ENCODE measurements around the gene APLF.

DNA sequence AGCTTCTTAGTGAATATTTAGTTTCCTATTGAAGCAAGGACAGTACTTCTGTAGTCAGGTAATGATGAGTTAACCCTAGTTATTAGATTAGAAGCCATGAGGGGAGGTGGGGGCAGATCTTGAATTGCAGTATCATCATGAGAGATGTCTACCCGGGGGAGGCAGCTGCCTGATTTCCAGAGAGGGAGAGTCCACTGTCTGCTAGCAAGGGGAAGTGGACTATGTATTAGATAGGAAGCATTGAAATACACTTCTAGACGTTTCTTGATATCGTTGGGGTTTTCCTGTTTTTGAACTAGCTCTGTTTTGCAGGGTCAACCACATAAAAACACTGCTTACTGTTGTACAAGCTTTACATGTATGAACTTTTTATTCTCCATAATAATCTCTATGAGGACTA, 38.8 kb downstream of the APLF start:
- TF ChIP-seq EP300 (IDR thresholded peaks at IDR 0.05) (no peak), MAZ (IDR thresholded peaks at IDR 0.05; ENCODE audit: borderline replicate concordance, low read depth, low read length) (no peak), RFX5 (IDR thresholded peaks at IDR 0.05) (no peak), KDM5A (IDR thresholded peaks at IDR 0.05) (no peak), CHD2 (IDR thresholded peaks at IDR 0.05; ENCODE audit: low read length, partially characterized antibody) (no peak), POLR2A (IDR thresholded peaks at IDR 0.05; ENCODE audit: low read length) (no peak), PHF8 (IDR thresholded peaks at IDR 0.05; ENCODE audit: borderline replicate concordance, low read depth) (no peak), ESRRA (IDR thresholded peaks at IDR 0.05; ENCODE audit: borderline replicate concordance, low read length) (no peak), MYC (IDR thresholded peaks at IDR 0.05; ENCODE audit: borderline replicate concordance, low read length) (no peak), HDAC2 (IDR thresholded peaks at IDR 0.05) (no peak)
- TF ChIP-seq, protein P1, sequence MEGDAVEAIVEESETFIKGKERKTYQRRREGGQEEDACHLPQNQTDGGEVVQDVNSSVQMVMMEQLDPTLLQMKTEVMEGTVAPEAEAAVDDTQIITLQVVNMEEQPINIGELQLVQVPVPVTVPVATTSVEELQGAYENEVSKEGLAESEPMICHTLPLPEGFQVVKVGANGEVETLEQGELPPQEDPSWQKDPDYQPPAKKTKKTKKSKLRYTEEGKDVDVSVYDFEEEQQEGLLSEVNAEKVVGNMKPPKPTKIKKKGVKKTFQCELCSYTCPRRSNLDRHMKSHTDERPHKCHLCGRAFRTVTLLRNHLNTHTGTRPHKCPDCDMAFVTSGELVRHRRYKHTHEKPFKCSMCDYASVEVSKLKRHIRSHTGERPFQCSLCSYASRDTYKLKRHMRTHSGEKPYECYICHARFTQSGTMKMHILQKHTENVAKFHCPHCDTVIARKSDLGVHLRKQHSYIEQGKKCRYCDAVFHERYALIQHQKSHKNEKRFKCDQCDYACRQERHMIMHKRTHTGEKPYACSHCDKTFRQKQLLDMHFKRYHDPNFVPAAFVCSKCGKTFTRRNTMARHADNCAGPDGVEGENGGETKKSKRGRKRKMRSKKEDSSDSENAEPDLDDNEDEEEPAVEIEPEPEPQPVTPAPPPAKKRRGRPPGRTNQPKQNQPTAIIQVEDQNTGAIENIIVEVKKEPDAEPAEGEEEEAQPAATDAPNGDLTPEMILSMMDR (IDR thresholded peaks at IDR 0.05), result no peak
- TF ChIP-seq, protein P2, sequence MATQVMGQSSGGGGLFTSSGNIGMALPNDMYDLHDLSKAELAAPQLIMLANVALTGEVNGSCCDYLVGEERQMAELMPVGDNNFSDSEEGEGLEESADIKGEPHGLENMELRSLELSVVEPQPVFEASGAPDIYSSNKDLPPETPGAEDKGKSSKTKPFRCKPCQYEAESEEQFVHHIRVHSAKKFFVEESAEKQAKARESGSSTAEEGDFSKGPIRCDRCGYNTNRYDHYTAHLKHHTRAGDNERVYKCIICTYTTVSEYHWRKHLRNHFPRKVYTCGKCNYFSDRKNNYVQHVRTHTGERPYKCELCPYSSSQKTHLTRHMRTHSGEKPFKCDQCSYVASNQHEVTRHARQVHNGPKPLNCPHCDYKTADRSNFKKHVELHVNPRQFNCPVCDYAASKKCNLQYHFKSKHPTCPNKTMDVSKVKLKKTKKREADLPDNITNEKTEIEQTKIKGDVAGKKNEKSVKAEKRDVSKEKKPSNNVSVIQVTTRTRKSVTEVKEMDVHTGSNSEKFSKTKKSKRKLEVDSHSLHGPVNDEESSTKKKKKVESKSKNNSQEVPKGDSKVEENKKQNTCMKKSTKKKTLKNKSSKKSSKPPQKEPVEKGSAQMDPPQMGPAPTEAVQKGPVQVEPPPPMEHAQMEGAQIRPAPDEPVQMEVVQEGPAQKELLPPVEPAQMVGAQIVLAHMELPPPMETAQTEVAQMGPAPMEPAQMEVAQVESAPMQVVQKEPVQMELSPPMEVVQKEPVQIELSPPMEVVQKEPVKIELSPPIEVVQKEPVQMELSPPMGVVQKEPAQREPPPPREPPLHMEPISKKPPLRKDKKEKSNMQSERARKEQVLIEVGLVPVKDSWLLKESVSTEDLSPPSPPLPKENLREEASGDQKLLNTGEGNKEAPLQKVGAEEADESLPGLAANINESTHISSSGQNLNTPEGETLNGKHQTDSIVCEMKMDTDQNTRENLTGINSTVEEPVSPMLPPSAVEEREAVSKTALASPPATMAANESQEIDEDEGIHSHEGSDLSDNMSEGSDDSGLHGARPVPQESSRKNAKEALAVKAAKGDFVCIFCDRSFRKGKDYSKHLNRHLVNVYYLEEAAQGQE (IDR thresholded peaks at IDR 0.05), result no peak
- TF ChIP-seq, protein P3, sequence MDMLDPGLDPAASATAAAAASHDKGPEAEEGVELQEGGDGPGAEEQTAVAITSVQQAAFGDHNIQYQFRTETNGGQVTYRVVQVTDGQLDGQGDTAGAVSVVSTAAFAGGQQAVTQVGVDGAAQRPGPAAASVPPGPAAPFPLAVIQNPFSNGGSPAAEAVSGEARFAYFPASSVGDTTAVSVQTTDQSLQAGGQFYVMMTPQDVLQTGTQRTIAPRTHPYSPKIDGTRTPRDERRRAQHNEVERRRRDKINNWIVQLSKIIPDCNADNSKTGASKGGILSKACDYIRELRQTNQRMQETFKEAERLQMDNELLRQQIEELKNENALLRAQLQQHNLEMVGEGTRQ (IDR thresholded peaks at IDR 0.05), result no peak
- TF ChIP-seq, protein P4, sequence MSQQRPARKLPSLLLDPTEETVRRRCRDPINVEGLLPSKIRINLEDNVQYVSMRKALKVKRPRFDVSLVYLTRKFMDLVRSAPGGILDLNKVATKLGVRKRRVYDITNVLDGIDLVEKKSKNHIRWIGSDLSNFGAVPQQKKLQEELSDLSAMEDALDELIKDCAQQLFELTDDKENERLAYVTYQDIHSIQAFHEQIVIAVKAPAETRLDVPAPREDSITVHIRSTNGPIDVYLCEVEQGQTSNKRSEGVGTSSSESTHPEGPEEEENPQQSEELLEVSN (IDR thresholded peaks at IDR 0.05; ENCODE audit: borderline replicate concordance, low read depth), result no peak

All from A549 (cell line).